K562 (cell line): ENCODE data around the gene MYO16.

Source experiments
- ZNF146 ChIP-seq: IDR thresholded peaks from one replicate; pipeline ENCODE4 v1.6.1; 2018; ENCODE audit warnings: missing compliant biosample characterization; ENCODE audit not compliant: unreplicated experiment
- TF ChIP-seq, protein P1 (sequence below): sonication (generic); formaldehyde crosslinking; IDR thresholded peaks from 2 replicates; pipeline ENCODE4 v1.5.0; 2020; ENCODE audit warnings: missing genetic modification reagents
- TF ChIP-seq, protein P2 (sequence below): sonication (generic); formaldehyde crosslinking; IDR thresholded peaks from 2 replicates; pipeline ENCODE4 v1.8.0; 2022; ENCODE audit warnings: mild to moderate bottlenecking, low read depth, missing genetic modification reagents
- TF ChIP-seq, protein P3 (sequence below), 3 experiments: IDR thresholded peaks in 2 of 3; conservative IDR thresholded peaks in 1 of 3; 2 replicates each; pipeline ENCODE4 v1.5.1; 2011 to 2012; ENCODE audit warnings: low read length in 3 of 3, mild to moderate bottlenecking in 3 of 3, control low read depth in 2 of 3, improper control_type of control experiment in 1 of 3, inconsistent platforms in 1 of 3, low read depth in 1 of 3, mixed read lengths in 1 of 3, moderate library complexity in 1 of 3; ENCODE audit not compliant: insufficient read depth in 2 of 3

DNA sequence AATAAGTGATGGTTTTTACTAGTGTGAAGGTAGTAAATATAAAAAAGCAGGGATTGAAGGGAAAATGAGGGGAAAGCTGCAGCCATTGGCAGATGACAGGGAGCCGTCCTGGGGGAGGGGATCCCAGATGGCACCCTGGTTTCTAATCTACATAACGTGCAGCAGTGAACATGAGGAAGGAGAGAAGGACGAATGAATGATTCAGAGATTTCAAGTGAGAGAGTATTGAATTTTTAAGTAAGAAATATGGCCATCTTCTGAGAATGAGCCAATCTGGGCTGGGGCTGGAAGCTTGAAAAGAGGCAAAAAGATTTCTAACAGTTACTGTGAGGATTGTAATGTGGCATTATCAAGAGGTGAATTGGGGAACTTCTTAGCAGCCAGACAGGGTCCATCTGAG, 414.2 kb downstream of the MYO16 start:
- TF ChIP-seq, protein P1, sequence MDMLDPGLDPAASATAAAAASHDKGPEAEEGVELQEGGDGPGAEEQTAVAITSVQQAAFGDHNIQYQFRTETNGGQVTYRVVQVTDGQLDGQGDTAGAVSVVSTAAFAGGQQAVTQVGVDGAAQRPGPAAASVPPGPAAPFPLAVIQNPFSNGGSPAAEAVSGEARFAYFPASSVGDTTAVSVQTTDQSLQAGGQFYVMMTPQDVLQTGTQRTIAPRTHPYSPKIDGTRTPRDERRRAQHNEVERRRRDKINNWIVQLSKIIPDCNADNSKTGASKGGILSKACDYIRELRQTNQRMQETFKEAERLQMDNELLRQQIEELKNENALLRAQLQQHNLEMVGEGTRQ = no peak
- no peak for TF ChIP-seq ZNF146 (CRISPR knock-in tag)
- TF ChIP-seq, protein P2, sequence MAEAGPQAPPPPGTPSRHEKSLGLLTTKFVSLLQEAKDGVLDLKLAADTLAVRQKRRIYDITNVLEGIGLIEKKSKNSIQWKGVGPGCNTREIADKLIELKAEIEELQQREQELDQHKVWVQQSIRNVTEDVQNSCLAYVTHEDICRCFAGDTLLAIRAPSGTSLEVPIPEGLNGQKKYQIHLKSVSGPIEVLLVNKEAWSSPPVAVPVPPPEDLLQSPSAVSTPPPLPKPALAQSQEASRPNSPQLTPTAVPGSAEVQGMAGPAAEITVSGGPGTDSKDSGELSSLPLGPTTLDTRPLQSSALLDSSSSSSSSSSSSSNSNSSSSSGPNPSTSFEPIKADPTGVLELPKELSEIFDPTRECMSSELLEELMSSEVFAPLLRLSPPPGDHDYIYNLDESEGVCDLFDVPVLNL (CRISPR knock-in tag) = no peak
- TF ChIP-seq, protein P3, sequence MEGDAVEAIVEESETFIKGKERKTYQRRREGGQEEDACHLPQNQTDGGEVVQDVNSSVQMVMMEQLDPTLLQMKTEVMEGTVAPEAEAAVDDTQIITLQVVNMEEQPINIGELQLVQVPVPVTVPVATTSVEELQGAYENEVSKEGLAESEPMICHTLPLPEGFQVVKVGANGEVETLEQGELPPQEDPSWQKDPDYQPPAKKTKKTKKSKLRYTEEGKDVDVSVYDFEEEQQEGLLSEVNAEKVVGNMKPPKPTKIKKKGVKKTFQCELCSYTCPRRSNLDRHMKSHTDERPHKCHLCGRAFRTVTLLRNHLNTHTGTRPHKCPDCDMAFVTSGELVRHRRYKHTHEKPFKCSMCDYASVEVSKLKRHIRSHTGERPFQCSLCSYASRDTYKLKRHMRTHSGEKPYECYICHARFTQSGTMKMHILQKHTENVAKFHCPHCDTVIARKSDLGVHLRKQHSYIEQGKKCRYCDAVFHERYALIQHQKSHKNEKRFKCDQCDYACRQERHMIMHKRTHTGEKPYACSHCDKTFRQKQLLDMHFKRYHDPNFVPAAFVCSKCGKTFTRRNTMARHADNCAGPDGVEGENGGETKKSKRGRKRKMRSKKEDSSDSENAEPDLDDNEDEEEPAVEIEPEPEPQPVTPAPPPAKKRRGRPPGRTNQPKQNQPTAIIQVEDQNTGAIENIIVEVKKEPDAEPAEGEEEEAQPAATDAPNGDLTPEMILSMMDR (IDR thresholded peaks at IDR 0.05 in 2 of 3, conservative IDR thresholded peaks at IDR 0.05 in 1 of 3; ENCODE audit: insufficient read depth in 2 of 3, low read depth in 1 of 3, low read length in 3 of 3) = no peak
